ENCODE measurements around the gene TRIM62.

DNA sequence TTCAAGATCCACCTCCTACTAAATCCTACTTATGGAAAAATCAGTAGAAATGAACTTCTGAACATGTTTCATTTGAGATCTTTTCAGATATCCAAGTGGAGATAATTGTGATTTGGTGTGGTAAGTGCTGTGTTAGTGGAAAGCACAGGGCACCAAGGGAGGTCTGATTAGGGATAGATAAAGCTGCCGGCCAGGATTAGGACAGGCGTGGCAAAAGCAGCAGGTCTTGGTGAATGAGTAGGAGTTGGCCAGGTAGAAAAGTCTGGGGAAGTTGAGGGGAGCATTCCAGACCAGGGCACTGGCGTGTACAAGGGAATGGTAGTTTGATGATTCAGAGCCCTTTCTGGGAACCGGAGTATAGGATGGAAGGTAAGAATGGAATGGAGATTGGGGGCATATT, 53.1 kb downstream of the TRIM62 start:
- TF ChIP-seq POLR2A (IDR thresholded peaks at IDR 0.05) = no peak
- TF ChIP-seq, protein P1, sequence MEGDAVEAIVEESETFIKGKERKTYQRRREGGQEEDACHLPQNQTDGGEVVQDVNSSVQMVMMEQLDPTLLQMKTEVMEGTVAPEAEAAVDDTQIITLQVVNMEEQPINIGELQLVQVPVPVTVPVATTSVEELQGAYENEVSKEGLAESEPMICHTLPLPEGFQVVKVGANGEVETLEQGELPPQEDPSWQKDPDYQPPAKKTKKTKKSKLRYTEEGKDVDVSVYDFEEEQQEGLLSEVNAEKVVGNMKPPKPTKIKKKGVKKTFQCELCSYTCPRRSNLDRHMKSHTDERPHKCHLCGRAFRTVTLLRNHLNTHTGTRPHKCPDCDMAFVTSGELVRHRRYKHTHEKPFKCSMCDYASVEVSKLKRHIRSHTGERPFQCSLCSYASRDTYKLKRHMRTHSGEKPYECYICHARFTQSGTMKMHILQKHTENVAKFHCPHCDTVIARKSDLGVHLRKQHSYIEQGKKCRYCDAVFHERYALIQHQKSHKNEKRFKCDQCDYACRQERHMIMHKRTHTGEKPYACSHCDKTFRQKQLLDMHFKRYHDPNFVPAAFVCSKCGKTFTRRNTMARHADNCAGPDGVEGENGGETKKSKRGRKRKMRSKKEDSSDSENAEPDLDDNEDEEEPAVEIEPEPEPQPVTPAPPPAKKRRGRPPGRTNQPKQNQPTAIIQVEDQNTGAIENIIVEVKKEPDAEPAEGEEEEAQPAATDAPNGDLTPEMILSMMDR (IDR thresholded peaks at IDR 0.05) = no peak

All from Peyer's patch (tissue), 4 donors.